MCF 10A (cell line): ENCODE measurements around the gene CTDSPL. TPM values are rescaled to one million over a fixed set of nuclear protein-coding genes. Genes with fewer than 3 reads are reported as not detected.

Source experiments
- BruUV-seq: library from RNA; stranded (reverse); fragments of 400-500 nt; replicated peaks from 2 replicates; lab custom pipeline; 2021; lab: Mats Ljungman, UMichigan
- CTCF ChIA-PET: fragments of 300-600 bp; sonication (Branson Sonifier 250); formaldehyde crosslinking; extraction: SDS; loops from one replicate; lab custom pipeline; 2021; ENCODE audit warnings: antibody characterized with exemption, inconsistent platforms; lab: Yijun Ruan, JAX
- POLR2A ChIA-PET: fragments of 300-600, 350-650 bp; sonication (Branson Sonifier 250); formaldehyde crosslinking; extraction: SDS; loops from one replicate; lab custom pipeline; 2020; ENCODE audit warnings: antibody characterized with exemption, inconsistent platforms; lab: Yijun Ruan, JAX
- DNase-seq: peaks from one replicate; pipeline ENCODE4 v3.0.0-alpha.2; 2018; ENCODE audit not compliant: unreplicated experiment
- H3K27ac Mint-ChIP-seq: one replicate; pipeline ENCODE4 v1.8.0; 2022; ENCODE audit warnings: mild to moderate bottlenecking, low read depth, mixed read lengths; ENCODE audit not compliant: unreplicated experiment
- H3K27me3 Mint-ChIP-seq: one replicate; pipeline ENCODE4 v1.8.0; 2022; ENCODE audit warnings: mixed read lengths; ENCODE audit not compliant: insufficient read depth, unreplicated experiment
- H3K36me3 Mint-ChIP-seq: one replicate; pipeline ENCODE4 v1.8.0; 2022; ENCODE audit warnings: mild to moderate bottlenecking, moderate library complexity, mixed read lengths; ENCODE audit not compliant: insufficient read depth, unreplicated experiment
- H3K4me1 Mint-ChIP-seq: one replicate; pipeline ENCODE4 v1.8.0; 2022; ENCODE audit warnings: mixed read lengths; ENCODE audit not compliant: insufficient read depth, unreplicated experiment
- H3K4me3 Mint-ChIP-seq: one replicate; pipeline ENCODE4 v1.8.0; 2022; ENCODE audit warnings: mild to moderate bottlenecking, moderate library complexity, mixed read lengths; ENCODE audit not compliant: unreplicated experiment
- H3K9me3 Mint-ChIP-seq: one replicate; pipeline ENCODE4 v1.8.0; 2022; ENCODE audit warnings: mixed read lengths; ENCODE audit not compliant: unreplicated experiment
- CTCF ChIP-seq: fragments of 200-600 bp; IDR thresholded peaks from one replicate; pipeline ENCODE4 v1.8.0; 2022; ENCODE audit warnings: antibody characterized with exemption, mild to moderate bottlenecking; ENCODE audit not compliant: unreplicated experiment
- intact Hi-C: fragments of 100-400 bp; cut with micrococcal nuclease; formaldehyde crosslinking; loops from 2 replicates; pipeline ENCODE4 v1.14.1; 2022
- total RNA-seq: library from RNA; stranded (reverse); gene quantifications from 2 replicates; pipeline ENCODE4 v1.2.3, GENCODE V29; 2022

CTDSPL gene
- total RNA-seq, 1 experiment from 2014 or later = 38.8 TPM

- Mint-ChIP-seq H3K36me3 (peaks cover 56% of the 10 kb centered on the region), H3K4me1 (no peaks in the 10 kb centered on the region), H3K27ac (no peak overlapping the region), H3K27me3 (no peaks in the 10 kb centered on the region), H3K9me3 (peaks cover 11% of the 10 kb centered on the region), H3K4me3 (no peak overlapping the region)
- intact Hi-C loops = no loop called here
- BruUV-seq = no TSS peak
- CTCF ChIA-PET = interaction anchor here (1.4 to 10.3 kb wide), 3 partner anchors 13 to 100 kb away, joined by 4 to 81 read pairs (median 24); no protein-coding TSS in a partner anchor
- POLR2A ChIA-PET = interaction anchor here (0.7 to 1.6 kb wide), 3 partner anchors 10 to 27 kb away, joined by 3 to 4 read pairs (median 3); no protein-coding TSS in a partner anchor
- DNase-seq = no peak
- no peak for TF ChIP-seq CTCF
These were observed 93.2 kb downstream of the CTDSPL start for GRCh38 chr3:37954881-37955280.

- intact Hi-C loops = no loop called here
- no peaks in the 10 kb centered on the region for H3K4me1 Mint-ChIP-seq
- no TSS peak for BruUV-seq
- POLR2A ChIA-PET = interaction anchor here (0.6 to 1.5 kb wide), 2 partner anchors 18 to 56 kb away, joined by 3 to 4 read pairs; no protein-coding TSS in a partner anchor
- no peak for TF ChIP-seq CTCF
- DNase-seq = no peak
- no peaks in the 10 kb centered on the region for H3K27me3 Mint-ChIP-seq
- CTCF ChIA-PET = interaction anchor here (1.2 to 10.3 kb wide), 5 partner anchors 12 to 101 kb away, joined by 3 to 81 read pairs (median 5); no protein-coding TSS in a partner anchor
- peaks cover 11% of the 10 kb centered on the region for H3K9me3 Mint-ChIP-seq
- H3K4me3 Mint-ChIP-seq = no peak overlapping the region
- peaks cover 53% of the 10 kb centered on the region for H3K36me3 Mint-ChIP-seq
- no peak overlapping the region for H3K27ac Mint-ChIP-seq
These were observed 94.4 kb downstream of the CTDSPL start for GRCh38 chr3:37955918-37956707.

GRCh38 chr3:37956723-37957538 lies 95.3 kb downstream of the CTDSPL start:
- ChIA-PET CTCF (interaction anchor here (0.7 to 10.3 kb wide), 6 partner anchors 11 to 102 kb away, joined by 3 to 81 read pairs (median 10); no protein-coding TSS in a partner anchor), POLR2A (interaction anchor here (0.5 to 1.1 kb wide), 3 partner anchors 10 to 117 kb away, joined by 3 read pairs; no protein-coding TSS in a partner anchor)
- Mint-ChIP-seq H3K36me3 (peaks cover 50% of the 10 kb centered on the region), H3K27ac (peak overlapping the region; percentile 46), H3K4me3 (no peak overlapping the region), H3K9me3 (peaks cover 7% of the 10 kb centered on the region), H3K4me1 (no peaks in the 10 kb centered on the region), H3K27me3 (no peaks in the 10 kb centered on the region)
- intact Hi-C loops = no loop called here
- TF ChIP-seq CTCF = no peak
- BruUV-seq = no TSS peak
- no peak for DNase-seq
